ENCODE measurements around the gene CALN1. TPM values are rescaled to one million over a fixed set of nuclear protein-coding genes. Genes with fewer than 3 reads are reported as not detected.
A peak's percentile ranks its signal among the peaks of the same experiment; 100 is the strongest.

The CALN1 gene
- total and polyA plus RNA-seq, 2 experiments from 2014 or later: 7.6 to 14.5 TPM

GRCh38 chr7:71904484-71904883 is 507.7 kb downstream of the CALN1 start (continued):
- no peak for TF ChIP-seq ZNF462 (CRISPR knock-in tag; IDR thresholded peaks at IDR 0.05)
- TF ChIP-seq CTCF (conservative IDR thresholded peaks at IDR 0.05; ENCODE audit: low read depth in 2 of 2): no peak

- Histone ChIP-seq H3K9me2 (ENCODE audit: insufficient read depth) (no peaks in the 10 kb centered on the region; the same call in 1 of the 2 replicates), H4K20me1 (replicated peaks; ENCODE audit: insufficient read depth) (no peaks in the 10 kb centered on the region), H3K36me3 (ENCODE audit: insufficient read depth) (no peaks in the 10 kb centered on the region), H3K4me3 (no peak overlapping the region), H3K4me1 (ENCODE audit: insufficient read depth) (peaks cover 5% of the 10 kb centered on the region; the same call in 1 of the 2 replicates), H2AFZ (no peak overlapping the region), H3F3A (replicated peaks; ENCODE audit: low read depth) (no peaks in the 10 kb centered on the region), H3K79me2 (replicated peaks; ENCODE audit: insufficient read depth) (no peaks in the 10 kb centered on the region), H3K4me2 (no peak overlapping the region), H3K27me3 (ENCODE audit: insufficient read depth) (no peaks in the 10 kb centered on the region), H3K27ac (ENCODE audit: low read depth) (no peak overlapping the region)
- H3K4me3 Mint-ChIP-seq: no peak overlapping the region
- H3K27ac Mint-ChIP-seq: no peak overlapping the region
- ATAC-seq: no peak
- no peaks in the 10 kb centered on the region for H3K27me3 Mint-ChIP-seq (ENCODE audit: insufficient read depth, low read depth, poor library complexity)
- peak; percentile 3 for DNase-seq (ENCODE audit: low spot score)
- H3K9me3 Mint-ChIP-seq: peaks cover 8% of the 10 kb centered on the region; the same call in 2 of the 3 replicates
- H3K36me3 Mint-ChIP-seq (ENCODE audit: low read depth): no peaks in the 10 kb centered on the region; the same call in 2 of the 3 replicates
- peaks cover 6% of the 10 kb centered on the region for H3K4me1 Mint-ChIP-seq
- TF ChIP-seq EZH2phosphoT487 (IDR thresholded peaks at IDR 0.05; ENCODE audit: unreplicated experiment) (no peak), ZNF462 (CRISPR knock-in tag; IDR thresholded peaks at IDR 0.05) (no peak), STAT1 (IDR thresholded peaks at IDR 0.05; ENCODE audit: unreplicated experiment) (no peak), ZNF114 (CRISPR knock-in tag; IDR thresholded peaks at IDR 0.05) (no peak), ETS1 (IDR thresholded peaks at IDR 0.05) (no peak), POLR2AphosphoS5 (IDR thresholded peaks at IDR 0.05; ENCODE audit: low read depth) (no peak)
These were observed 511.6 kb downstream of the CALN1 start for GRCh38 chr7:71900556-71900955.

Measured in GM23338 (cell line).